Islet of Langerhans (tissue), 1 donor: Measurements from ENCODE around the gene CLSTN3.
"Not testable (repeated sequence)": the region's sequence is repeated elsewhere in the genome, so short reads cannot be mapped to it uniquely, and the experiment has no call there.

ENCODE experiments used
- FAIRE-seq: peaks from one replicate; lab custom pipeline; 2011; peaks lifted over from hg19 to GRCh38; lab: Jason Lieb, UNC

CLSTN3 gene

DNA sequence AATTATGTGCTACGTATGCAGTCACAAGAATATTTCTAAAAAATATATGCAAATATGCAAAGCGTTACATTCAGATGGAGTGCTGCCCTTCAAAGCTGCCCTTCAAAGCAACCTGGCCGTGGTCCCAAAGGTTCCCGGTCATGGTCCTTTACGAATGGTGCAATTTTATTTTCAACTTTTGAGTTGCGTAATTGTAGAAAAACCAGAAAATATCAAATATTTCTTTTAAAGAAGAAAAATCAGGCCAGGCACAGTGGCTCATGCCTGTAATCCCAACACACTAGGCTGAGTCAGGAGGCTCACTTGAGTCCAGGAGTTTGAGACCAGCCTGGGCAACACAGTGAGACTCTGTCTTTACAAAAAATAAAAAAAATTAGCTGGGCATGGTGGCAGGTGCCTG is 21.4 kb downstream of the CLSTN3 start:
- FAIRE-seq: no peak

DNA sequence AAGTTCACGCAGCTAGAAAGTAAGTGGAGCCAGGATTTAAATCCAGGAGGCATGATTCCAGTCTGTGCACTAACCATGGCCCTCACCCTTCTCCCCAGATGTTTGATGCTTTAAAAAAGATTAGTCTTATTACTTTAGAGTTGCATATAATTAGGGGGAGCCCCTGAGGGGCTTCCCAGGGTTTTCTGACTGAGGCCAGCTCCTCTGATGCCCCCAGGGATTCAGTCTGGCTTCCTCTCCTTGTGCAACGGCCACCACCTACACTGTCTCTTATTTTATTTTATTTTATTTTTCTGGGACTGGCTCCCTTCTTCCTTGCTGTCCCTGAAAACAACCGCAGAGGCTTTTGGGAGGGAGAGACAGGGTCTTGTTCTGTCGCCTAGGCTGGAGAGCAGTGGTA is 22.6 kb downstream of the CLSTN3 start:
- no peak for FAIRE-seq

DNA sequence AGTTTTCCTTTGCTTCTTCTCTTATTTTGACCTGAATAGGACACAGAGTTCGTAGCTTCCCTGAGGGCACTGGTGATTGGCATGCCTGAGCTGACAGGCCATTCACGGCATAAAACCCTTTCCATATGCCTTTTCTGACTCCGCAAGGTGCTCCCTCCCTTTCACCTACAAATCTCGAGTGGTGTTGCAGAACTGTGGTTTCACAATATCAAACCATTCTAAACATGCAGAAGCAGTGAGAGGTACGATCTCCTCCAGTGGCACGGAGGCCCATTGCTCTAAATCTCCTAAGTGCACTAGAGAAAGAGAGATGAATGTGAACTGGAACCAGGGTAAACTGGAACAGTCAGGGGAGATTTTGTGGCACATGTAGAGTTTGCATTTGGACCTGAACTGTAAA is 23.9 kb downstream of the CLSTN3 start:
- FAIRE-seq: no peak

GRCh38 chr12:7154901-7155470 is 24.8 kb downstream of the CLSTN3 start:
- no peak for FAIRE-seq

DNA sequence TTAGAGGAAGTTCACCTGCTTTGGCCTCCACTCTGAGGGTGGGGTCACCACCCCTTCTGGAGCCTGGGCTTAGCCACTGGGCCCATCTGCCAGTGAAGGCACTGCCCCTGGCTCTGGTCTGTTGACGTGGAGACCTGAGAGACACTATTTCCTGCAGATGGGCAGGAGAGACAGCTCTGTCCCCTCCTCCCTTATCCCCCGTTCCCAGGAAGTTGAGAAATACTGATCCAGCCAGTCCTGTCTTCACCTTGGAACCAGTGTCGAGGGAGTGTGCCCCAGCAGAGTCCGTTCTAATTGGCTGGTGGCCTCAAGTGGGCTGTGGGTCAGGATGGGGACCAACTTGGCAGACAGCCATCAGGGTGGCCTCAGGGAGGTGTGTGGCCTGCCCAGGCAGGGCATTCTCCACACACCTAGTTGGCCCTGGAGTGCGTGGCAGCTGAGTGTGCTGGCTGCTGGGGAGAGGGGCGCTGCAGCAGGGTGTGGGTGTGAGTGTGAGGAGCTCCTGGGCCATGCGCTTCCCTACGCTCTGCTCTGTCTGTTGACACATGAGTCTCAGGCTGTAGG is 25.4 kb downstream of the CLSTN3 start:
- FAIRE-seq: no peak

DNA sequence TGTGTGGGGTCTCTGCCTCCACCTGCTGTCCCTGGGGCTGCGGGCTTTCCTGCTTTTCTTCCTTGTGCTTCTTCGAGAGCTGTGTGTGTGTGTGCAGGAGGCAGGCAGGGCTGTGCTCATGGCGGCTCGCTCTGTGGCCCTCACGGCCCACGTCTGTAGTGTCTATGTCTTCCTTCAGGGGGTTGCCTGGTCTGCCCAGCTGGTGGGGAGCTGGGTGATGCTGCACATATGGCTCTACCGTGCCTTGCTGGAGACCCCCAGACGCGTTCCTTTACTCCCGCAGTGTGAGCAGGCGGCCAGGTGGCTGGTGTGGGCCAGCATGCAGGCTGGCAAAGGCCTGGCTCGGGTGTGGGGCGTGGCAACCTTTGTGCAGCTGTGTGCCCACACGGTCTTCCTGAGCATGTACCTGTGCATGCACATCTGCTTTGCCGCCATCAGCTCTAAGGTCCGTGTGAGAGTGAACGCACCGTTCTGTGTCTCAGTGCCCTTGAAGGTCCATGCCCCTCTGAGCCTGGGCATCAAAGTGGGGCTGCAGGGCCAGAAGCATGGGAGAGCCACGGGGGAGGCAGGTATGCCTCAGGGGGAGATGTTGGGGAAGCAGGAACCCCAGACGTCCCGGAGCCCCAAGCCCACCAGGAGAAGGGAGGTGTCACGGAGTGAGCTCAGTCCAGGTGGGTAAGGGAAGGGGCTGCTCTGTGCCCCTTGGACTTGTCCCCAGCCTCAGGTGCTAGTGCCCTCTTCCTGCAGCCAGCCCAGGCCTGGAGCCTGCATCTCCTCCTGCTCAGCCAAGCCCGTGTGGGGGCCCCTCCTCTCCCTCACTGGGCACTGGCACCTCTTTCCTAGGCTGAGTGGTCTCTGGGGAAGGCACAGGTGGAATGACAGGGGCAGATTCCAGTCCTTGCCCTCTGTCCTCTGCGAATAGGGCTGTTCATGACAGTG is 26.4 kb downstream of the CLSTN3 start:
- FAIRE-seq: no peak

DNA sequence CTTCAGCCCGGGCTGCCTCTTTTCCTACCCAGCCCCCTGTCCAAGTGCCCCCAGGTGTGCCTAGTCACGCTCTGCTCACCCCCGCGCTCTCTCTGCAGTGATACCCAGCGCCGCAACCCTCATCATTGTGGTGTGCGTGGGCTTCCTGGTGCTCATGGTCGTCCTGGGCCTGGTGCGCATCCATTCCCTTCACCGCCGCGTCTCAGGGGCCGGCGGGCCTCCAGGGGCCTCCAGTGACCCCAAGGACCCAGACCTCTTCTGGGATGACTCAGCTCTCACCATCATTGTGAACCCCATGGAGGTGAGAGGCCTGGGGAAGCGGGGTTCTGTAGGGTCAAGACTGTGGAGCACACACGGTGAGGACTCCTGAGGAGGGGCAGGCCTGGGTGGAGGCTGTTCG is 27.2 kb downstream of the CLSTN3 start:
- FAIRE-seq: no peak

- FAIRE-seq: no peak
These were observed 28.8 kb downstream of the CLSTN3 start for GRCh38 chr12:7158781-7159609.

- FAIRE-seq: no peak
These were observed 30.0 kb downstream of the CLSTN3 start for GRCh38 chr12:7160183-7160582.

- no peak for FAIRE-seq
These were observed 31.2 kb downstream of the CLSTN3 start for GRCh38 chr12:7161327-7161726.

GRCh38 chr12:7161811-7162210 is 31.6 kb downstream of the CLSTN3 start:
- FAIRE-seq: no peak

GRCh38 chr12:7162691-7163114 is 32.5 kb downstream of the CLSTN3 start:
- no peak for FAIRE-seq

- FAIRE-seq: no peak
These were observed 39.8 kb downstream of the CLSTN3 start for GRCh38 chr12:7169951-7170350.

DNA sequence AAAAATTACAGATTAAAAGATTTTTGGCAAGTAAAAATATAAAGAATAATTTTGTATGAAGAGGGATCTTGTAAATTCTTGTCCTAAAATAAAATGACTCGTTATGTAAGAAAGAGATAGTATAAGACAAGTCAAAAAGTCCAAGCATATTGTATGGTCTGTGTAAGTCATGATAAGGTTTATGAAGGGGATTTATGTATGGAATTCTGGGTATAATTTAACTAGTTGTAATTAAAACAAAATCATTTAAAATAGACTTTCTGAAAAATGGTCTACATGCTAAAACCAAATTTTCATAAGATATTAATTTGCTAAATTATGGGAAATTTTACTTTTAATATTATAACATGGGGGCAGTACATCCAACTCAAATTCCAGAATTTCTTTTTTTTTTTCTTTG is 41.7 kb downstream of the CLSTN3 start:
- no peak for FAIRE-seq

DNA sequence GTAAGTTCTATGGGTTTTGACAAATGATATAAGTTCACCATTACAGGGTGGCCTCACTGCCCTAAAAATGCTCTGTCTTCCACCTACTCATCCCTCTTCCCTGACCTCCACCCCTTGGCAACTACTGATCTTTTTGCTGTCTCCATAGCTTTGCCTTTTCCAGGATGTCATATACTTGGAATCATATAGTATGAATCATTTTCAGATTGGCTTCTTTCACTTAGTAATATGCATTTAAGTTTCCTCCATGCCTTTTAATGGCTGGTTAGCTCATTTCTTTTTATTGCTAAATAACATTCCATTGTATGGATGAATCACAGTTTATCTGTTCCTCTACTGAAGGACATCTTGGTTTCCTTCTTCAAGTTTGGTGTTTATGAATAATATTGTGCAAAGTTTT is 45.3 kb downstream of the CLSTN3 start:
- FAIRE-seq: no peak

- no peak for FAIRE-seq
These were observed 46.4 kb downstream of the CLSTN3 start for GRCh38 chr12:7176595-7176994.

DNA sequence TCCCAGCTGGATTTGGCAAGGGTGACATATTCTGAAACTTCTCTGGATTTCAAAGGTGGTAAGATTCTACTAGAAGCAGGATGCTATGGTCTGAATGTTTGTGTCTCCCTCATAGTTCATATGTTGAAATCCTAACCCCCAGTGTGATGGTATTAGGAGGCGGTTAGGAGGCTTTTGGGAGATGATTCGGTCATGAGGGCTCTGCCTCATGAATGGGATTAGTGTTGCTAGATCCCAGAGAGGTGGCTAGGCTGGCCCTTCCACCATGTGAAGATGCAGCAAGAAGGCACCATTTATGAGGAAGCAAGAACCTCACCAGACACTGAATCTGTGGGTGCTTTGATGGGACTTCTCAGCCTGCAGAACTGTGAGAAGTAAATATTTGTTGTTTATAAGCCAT is 48.3 kb downstream of the CLSTN3 start:
- no peak for FAIRE-seq

DNA sequence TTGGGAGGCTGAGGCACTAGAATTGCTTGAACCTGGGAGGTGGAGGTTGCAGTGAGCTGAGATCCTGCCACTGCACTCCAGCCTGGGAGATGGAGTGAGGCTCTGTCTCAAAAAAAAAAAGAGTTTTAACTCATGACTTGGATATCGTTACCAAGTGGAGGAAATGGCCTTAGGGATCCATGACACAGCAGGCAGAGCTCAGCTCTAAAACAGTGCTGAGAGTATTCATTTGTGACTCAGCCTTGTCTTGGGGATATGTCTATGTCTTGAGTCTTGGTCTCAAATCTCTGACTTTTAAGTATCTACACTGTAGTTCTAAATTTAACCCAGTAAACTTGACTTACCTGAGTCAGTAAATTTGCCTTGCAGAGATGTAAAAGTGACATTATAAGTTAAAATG is 50.5 kb downstream of the CLSTN3 start:
- no peak for FAIRE-seq

- FAIRE-seq: not testable (repeated sequence)
These were observed 55.9 kb downstream of the CLSTN3 start for GRCh38 chr12:7186058-7186457.

DNA sequence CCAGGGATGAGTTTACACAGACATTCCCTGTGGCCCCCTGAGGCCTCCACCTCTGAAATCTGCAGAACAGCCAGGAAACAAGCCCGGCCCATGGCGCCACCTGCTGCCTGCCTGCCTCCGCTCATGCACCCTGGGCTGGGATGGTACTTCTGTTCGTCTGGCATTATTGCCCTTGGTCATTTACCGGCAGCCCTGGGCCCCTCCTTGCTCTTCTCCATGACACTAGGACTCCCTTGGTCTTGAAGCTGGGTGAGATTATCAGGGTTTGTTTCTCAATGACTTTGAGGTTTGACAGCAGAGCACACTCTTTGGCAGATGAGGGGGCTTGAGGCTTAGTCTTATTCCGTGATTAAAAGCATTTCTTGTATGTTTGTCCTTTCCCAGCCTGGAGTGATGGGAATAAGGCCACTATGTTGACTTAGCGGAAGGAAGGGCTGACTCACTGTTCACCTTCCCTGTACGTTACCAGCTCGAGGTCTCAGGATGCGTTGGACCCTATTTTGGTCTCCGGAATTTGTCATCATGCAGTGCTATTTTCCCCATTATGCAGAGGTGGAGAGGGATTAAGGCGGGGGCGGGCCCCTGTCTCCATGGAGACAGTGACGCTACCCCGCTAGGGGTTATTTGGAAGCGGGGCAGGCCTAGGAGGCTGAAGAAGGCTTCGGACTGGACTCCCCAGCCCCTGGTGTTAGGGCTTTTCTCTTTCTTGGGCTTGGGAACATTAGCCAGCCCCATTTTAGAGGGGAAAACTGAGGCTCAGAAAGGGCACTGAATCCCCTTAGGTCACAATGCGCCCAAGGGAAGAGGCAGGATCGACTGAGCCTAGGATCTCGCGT is 58.6 kb downstream of the CLSTN3 start:
- FAIRE-seq: no peak

- FAIRE-seq: no peak
These were observed 59.5 kb downstream of the CLSTN3 start, which contains the start of gene PEX5 for GRCh38 chr12:7189398-7190267. Gene PEX5, plus strand, starts transcription at chr12:7189686. Its CDS starts 692 bp downstream, at chr12:7190378.
